GM10266 (cell line): ENCODE measurements around the gene AK3.

Source experiments
- DNase-seq: peaks from one replicate; pipeline ENCODE4 v3.0.0; 2012; ENCODE audit errors: extremely low spot score
- TF ChIP-seq, protein P1 (sequence below): IDR thresholded peaks from 2 replicates; pipeline ENCODE4 v1.5.1; 2012; ENCODE audit warnings: mild to moderate bottlenecking, low read depth; ENCODE audit not compliant: control insufficient read depth, insufficient read depth; ENCODE audit errors: missing control alignments

The AK3 gene

GRCh38 chr9:4677392-4677791 lies 63.6 kb downstream of the AK3 start:
- TF ChIP-seq, protein P1, sequence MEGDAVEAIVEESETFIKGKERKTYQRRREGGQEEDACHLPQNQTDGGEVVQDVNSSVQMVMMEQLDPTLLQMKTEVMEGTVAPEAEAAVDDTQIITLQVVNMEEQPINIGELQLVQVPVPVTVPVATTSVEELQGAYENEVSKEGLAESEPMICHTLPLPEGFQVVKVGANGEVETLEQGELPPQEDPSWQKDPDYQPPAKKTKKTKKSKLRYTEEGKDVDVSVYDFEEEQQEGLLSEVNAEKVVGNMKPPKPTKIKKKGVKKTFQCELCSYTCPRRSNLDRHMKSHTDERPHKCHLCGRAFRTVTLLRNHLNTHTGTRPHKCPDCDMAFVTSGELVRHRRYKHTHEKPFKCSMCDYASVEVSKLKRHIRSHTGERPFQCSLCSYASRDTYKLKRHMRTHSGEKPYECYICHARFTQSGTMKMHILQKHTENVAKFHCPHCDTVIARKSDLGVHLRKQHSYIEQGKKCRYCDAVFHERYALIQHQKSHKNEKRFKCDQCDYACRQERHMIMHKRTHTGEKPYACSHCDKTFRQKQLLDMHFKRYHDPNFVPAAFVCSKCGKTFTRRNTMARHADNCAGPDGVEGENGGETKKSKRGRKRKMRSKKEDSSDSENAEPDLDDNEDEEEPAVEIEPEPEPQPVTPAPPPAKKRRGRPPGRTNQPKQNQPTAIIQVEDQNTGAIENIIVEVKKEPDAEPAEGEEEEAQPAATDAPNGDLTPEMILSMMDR = no peak
- DNase-seq = no peak

DNA sequence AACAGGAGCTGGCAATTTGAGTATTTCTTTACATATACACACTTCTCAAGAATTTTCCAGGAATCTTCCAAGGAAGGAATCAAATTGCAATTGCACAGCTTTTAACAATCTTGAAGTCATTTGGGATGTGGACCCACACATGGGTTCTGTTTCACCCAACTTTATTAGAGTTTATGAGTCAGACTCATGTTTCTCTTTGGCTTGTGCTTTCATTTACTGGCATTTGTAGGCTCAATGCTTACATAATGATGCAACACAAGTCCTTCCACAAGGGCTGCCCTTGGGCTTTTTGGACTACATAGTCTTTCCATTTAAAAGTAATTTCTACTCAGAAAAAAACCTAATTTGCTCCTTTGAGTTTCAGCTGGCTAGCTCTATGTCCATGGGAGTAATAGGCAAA lies 66.2 kb downstream of the AK3 start:
- TF ChIP-seq, protein P1 = no peak
- DNase-seq = no peak

DNA sequence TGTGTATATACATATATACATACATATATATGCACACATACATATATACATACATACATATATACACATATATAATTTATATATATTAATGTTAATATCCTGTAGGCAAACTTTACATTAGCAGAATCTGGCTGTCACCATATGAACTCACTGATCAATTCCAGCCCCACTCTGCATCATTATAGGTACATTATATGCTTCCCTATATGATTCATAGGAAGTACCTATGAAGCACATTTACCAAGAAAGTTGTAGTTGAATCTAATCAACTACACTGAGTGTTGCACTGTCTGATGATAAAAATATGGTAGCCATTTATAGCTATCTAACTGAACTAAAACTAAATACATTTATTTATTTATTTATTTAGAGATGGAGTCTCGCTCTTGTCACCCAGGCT lies 69.3 kb downstream of the AK3 start:
- DNase-seq = no peak
- TF ChIP-seq, protein P1 = no peak

- no peak for DNase-seq
- TF ChIP-seq, protein P1 = no peak
Observed at GRCh38 chr9:4670591-4670990, 70.4 kb downstream of the AK3 start.

DNA sequence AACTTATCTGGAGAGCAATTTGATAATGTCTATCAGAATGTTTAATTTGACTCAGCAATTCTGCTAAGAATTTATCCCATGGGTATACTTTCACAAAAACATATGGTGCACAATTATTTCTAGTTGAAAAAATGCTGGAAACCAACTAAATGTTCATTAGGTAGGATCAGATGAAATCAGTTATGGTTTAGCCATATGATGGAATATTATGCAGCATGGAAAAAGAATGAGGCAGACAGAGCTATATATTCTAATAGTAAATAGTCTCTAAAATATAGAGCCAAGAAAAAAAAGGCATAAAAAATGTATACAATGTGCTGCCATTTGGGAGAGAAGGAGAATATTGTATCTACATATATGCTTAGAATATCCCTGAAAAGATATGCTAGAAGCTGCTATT lies 71.1 kb downstream of the AK3 start:
- TF ChIP-seq, protein P1 = no peak
- no peak for DNase-seq

DNA sequence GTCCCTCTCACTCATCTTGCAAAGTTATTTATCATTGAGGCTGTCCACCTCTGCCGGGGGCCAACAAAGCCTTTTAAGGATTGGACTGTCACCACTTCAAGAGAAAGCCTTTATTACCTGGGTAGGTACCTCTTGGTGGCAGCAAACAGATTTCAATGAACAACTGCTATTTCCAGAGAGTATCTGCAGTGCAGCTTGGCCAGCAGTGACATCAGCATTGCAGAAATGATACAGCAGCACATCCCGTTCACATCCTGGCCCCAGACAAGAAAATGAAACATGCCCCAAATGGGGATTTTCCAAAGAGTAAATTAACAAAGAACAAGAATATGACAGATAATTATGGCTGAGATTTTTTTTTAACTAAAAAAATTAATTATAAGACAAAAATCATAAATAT lies 72.4 kb downstream of the AK3 start:
- TF ChIP-seq, protein P1 = no peak
- DNase-seq = peak; percentile 27

GRCh38 chr9:4667681-4668080 lies 73.3 kb downstream of the AK3 start:
- no peak for DNase-seq
- TF ChIP-seq, protein P1 = no peak
